Stimulated activated CD8-positive, alpha-beta memory T cell treated with anti-CD3 and anti-CD28 coated beads, Interleukin-7, amount 100 ng/mL, for 4 hours (primary cell): ENCODE measurements around the gene GIGYF1.
A peak's percentile ranks its signal among the peaks of the same experiment; 100 is the strongest.

Experiments
- DNase-seq, 2 donors: peaks; one replicate each; pipeline ENCODE4 v3.0.0-alpha.2; 2020; ENCODE audit warnings: low read depth in 2 of 2

The GIGYF1 gene

DNA sequence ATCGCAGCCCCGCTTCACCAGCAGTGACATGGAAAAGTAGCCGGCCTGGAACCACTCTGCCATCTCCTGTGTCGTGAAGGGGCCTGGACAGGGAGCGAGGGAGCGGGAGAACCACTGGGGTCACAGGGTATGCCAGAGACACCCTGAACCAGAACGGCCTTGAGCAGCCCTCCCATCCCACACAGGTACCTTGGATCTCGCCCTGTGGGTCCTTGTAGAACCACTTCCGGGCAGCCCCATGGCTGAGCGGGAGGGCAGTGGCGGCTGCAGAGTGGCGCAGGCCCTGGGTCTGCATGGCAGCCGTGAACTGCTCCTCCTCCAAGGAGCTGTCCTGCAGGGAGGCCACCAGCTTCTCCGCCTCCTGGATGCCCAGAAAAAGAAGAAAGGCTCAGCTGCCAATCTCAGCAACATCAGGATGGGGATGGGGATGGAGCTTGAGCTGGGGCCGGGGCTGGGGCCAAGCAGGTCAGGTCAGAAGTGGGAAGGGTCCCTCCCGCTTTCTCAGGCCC lies 9.5 kb downstream of the GIGYF1 start:
- no peak for DNase-seq

DNA sequence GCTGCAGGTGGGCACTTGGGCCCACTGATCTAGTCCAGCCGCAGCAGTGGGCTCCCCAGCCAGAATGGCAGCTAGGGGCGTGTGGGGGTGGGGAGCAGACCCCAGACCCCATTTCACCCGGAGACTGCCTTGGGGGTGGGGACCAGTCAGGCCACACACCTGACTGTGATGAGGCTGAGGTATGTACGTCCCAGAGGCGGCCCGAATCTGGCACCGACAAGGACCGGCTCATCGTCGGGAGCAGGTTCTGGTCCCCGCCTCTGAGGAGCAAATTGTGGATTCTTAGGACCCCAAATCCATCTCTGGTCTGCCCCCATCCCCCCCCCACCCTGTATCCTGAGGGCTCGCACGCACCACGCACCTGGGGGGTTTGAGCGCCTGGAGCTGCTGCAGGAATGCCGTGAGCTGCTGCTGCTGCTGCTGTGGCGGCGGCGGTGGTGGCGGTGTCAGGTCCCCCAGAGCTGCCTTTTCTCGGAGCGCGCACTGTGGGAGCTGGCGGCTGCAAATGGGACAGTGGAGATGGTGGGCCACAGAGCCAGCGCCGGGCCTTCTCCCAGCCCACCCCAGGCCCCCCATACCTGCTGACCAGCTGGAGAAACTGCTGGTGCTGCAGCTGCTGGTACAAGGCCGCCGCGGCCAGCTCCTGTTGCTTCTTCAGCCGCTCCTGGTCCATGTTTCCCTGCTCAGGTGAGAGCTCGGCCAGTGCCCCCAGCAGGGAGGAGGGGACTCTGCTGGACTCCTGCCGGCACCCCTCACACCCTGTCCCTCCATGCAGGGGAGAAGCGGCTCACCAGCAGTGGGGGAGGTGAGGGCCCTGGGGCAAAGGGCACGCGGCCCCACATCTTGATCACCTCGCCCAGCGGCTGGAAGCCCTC lies 10.2 kb downstream of the GIGYF1 start:
- no peak for DNase-seq

DNA sequence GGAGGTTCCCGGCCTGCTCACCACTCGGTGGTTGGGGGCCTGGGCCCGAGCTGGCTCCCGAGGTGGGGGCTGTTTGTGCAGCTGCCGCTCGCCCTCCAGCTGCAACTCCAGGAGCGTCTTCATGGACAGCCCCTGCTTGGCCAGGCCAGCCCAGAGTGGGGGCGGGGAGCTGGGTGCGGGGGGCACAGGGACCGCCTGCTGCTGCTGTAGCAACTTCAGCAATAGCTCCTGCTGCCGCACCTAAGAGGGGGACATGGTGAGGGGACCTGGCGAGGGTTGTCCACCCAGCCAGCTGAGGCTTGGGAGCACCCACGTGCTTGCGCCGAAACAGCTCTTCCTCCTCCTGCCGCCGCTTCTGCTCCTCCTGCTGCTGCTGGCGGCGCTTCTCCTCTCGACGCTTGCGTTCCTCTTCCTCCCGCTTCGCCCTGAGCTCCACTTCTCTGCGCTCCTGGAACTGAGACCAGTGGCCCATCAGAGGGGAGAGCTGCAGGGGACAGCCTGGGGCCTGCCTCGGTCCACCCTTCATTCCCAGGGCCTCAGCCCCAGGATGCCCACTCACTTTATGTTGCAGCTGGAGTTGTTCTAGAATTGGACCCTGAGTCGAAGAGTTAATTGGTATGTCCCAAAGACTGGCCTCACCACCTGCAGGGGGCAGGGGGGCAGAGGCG lies 10.9 kb downstream of the GIGYF1 start:
- no peak for DNase-seq

DNA sequence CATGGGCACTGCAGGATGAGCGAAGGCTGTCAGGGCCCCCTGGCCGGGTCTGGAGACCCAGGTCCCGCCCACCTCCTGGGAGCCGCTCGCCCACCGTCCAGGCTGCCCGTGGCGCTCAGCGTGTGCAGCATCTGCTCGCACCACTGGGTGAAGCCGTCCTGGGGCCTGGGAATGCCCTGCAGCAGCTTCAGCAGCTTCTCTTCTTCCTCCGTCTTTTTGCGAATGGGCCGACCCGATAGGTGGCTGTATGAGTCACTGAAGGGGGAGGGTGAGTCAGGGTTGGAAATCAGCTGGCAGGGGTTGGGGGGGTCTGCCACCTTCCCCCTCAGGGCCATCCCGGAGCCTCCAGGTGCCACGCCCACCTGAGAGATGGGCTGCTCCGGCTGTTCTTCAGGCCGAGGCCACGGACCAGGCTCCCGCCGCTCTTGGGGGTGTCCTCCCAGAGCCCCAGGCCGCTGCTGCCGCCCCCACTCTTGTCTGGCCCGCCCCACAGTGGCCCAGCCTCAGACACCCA lies 11.8 kb downstream of the GIGYF1 start:
- DNase-seq, result peak in 1 of 2 donors; percentile 24

DNA sequence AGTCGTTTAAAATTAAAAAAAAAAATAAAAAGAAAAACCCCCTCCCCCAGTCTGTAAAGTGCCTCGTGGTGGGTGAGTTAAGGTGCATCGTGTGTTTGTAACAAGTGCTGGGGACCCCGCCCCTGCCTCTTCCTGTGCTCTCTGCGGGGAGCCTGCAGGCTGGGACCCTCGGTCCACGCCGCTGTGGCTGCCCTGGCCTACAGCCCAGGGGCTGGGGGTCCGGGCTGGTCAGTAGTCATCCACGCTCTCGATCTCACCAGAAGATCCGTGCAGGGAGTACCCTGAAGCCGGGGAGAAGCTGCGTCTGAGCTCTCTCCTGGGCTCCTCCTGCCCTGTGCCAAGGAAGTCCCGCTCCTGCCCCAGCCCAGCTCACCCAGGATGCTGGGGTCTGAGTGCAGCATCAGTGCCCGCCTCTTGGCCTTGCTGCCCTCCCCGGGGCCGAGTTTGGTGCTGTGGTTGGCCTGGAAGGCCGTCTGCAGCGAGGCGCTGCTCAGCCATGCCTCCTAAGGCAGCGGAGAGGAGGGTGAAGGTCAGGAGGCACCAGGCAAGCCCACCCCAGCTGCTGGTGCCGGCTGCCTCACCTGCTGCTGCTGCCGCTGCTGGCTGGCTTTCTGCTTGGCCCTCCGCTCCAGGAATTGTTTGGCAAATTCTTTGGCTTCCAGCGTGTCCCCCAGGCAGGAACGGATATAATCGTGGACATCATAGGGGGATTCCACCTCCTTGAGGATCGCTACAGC lies 12.4 kb downstream of the GIGYF1 start:
- DNase-seq, result no peak

DNA sequence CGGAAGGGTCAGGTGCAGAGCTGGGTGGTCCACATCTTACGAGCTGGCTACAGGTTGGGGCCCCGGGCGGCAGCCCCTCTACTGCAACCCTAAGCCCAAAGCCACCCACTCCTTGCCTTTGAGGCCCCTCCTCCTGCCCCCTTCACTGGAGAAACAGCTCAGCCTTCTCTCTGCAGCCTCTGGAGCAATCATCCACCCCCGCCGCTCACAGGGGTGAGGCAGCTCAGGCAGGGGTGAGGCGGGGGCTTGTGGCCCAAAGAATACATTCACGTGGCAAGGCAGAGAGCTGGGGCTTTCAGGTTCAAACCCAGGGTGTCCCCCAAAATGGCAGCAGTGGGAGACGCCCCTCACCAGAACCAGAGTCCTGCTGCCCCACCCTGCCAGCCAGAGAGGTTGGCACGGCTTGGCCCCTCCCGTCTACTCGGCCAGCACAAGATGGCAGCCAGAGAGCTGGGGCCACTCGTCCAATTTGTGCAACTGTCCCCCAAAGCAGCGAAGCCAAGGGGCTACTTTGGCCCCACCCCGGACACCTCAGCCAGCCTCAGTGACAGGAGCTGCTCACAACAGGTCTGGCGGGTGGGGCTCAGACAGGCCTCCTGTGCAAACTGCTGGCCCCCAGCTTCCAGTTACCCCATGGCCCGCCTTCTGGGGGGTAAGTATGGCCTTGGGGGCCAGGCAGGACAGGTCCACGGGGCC lies 13.3 kb downstream of the GIGYF1 start:
- DNase-seq, result no peak

DNA sequence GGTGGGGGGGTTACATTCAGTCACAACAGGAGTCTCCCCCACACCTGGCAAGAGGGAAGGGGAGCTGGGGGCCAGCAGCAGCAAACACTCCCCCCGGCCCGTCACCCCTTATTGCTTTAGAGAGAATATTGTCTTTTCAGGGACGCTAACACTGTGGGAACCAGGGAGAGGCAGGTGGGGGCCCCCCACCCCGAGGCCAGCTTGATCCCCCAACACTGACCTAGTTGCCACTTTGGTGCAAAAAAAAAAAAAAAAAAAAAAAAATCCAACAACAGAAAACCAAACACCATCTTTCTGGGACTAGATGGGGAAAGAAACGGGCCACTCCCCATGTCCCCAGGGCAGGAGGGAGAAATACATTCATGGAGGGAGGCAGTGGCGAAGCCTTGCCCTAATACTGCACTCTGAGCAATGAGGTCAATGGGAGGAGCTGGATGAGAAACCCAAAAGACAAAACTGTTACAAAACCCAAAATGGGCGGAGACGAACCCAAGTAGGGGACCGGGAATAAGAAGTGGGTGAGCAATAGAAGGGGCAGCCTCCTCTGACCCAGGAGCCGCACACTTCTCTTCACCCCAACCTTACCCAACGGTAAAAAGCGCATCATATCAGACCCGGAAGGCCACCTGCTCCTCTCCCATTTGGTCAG lies 14.0 kb downstream of the GIGYF1 start:
- no peak for DNase-seq

DNA sequence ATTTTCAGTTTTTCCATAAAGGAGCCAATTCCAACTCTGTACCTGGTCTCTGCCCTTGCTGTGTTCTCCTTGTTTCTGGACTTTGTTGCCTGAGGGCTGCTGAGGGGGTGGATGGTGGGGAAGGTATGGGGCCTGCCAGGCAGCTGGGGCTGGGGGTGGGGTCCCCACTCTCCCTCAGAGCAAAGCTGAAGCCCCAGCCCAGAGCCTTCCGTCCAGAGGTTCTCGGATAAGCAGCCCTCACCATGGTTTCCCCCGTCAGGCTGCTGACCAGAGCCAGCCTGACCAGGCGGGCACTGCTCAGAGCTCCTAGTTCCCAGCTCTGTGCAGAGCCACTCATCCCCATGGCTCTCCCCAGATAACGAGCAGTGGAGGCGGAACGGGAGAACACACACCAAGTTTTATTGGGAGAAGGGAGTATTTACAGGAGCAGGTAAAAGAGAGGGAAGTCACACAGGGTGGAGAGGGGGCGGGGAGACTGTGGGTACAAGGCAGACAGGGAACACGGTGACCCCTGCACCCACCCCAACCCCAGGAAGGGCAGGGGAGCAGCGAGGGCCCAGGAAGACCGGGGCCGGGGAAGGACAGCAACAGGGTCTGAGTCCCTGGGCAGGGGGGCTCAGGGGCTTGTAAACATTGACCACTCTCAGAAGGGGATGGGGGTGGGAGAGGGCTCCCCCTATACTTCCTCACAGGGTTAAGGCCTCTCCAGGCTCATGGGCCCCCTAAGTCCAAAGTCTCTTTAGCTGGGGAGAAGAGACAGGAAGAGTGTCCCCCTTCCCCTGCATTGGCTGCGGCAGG lies 14.7 kb downstream of the GIGYF1 start:
- DNase-seq, result no peak

DNA sequence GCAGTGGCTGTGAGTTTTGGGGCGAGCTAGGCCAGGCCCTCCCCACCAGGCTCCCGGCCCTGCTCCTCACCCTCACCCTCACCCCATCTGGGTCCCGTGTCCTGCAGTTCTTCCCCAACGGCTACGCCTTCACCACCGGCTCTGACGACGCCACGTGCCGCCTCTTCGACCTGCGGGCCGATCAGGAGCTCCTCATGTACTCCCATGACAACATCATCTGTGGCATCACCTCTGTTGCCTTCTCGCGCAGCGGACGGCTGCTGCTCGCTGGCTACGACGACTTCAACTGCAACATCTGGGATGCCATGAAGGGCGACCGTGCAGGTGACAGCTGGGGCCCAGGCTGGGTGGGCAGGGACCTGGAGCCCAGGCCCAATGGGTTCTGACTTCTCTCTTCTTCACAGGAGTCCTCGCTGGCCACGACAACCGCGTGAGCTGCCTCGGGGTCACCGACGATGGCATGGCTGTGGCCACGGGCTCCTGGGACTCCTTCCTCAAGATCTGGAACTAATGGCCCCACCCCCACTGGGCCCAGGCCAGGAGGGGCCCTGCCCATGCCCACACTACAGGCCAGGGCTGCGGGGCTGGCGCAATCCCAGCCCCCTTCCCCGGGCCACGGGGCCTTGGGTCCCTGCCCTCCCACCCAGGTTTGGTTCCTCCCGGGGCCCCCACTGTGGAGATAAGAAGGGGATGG lies 15.6 kb downstream of the GIGYF1 start:
- DNase-seq, result no peak

DNA sequence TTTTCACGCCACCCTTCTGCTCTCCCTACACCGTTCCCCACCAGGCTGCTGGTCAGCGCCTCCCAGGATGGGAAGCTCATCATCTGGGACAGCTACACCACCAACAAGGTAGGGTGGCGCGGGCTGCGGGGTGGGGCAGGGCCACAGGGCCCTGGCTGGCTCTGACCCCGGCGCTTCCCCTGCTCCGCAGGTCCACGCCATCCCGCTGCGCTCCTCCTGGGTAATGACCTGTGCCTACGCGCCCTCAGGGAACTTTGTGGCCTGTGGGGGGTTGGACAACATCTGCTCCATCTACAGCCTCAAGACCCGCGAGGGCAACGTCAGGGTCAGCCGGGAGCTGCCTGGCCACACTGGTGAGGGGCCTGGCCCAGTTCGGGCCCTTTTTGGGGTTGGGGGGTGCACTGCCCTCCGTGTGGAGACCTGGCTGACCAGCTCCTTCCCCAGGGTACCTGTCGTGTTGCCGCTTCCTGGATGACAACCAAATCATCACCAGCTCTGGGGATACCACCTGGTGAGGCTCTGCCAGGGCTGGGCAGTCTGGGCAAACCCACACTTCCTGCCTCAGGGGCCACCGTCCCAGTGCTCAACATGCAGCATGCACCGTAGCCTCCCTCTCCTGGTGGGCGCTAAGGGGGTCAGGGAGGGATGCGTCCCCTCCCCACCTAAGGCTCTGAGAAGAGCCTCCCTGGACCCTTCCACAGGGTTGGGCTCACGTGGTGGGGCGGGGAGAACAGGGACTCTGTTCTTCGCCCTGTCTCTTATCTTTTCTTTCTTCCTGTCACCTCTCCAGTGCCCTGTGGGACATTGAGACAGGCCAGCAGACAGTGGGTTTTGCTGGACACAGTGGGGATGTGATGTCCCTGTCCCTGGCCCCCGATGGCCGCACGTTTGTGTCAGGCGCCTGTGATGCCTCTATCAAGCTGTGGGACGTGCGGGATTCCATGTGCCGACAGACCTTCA lies 16.5 kb downstream of the GIGYF1 start:
- no peak for DNase-seq

DNA sequence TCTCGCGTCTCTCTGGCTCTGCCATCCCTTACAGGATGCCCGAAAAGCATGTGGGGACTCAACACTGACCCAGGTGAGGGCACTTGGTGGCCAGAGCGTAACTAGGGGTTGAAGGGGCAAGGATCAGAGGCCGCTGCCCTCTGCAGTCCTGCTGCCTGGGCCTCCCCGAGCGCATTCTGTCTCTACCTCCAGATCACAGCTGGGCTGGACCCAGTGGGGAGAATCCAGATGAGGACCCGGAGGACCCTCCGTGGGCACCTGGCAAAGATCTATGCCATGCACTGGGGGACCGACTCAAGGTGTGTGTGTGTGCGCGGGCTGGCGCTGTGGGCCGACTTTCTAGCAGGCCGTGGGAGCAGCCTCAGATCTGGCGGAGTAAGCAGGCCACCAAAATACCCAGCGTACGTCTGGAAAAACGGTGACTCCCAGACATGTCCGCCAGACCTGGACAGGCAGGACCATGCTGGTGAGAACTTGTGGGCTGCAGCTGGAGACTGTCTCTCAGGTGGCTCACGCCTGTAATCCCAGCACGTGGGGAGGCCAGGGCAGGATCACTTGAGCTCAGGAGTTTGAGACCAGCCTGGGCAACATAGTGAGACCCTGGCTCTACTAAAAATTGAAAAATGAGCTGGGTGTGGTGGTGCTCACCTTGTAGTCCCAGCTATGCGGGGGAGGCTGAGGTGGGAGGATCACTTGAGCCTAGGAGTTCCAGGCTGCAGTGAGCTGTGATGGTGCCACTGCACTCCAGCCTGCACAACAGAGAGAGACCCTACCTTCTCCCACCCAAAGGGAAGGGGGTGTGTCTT lies 17.3 kb downstream of the GIGYF1 start:
- DNase-seq, result no peak

DNA sequence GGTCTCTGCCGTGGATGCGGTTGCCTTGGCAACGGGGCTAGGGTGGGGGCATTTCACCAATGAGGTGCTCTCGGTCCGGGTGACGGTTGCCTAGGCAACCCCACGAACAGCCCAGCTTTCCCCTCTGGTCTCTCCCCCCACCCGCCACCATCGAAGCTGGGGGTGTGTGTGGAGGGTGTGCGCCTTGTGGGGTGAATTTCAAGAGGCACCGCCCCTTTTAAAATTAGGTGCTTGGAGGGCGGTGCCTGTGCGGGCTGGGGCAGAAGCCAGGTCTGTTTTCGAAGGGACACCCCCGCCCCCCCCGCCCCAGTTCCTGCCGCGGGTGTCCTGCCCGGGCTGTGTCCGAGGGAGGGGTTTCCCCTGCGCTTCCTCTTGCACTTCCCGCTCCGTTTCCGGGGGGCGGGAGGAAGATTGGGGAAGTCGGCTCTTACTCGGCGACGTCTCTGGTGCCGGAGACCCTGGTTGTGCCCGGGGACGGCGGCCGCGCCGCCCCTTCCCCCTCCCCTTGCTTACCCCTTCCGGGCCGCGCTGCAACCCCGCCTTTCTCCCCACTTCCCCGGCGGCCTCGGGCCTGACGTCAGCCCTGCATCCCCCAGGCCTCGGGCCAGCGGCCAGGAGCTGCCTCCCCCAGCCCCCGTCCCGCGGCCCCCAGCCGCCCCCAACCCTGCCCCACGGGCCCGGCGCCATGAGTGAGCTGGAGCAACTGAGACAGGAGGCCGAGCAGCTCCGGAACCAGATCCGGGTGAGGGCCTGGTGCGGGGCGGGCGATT lies 18.3 kb downstream of the GIGYF1 start:
- peak; percentile 78 to 84 for DNase-seq

DNA sequence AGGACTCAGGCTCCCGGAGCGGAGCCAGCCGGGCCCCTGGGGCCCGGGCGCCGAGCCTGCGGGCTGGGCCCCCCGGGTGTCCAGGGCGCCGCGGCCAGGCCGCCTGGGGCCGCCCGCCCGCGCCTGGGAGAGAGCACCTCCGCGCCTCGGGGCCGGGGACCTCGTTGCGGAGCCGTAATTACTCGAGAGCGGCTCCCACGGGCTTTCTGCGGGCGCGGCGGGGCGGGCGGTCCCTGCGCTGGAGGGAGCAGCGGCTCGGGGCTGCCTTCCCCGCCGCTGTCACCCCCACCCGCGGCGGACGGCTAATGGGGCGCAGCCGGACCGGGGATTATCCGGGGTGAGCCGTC lies 19.0 kb downstream of the GIGYF1 start:
- peak in 1 of 2 donors; percentile 43 for DNase-seq

DNA sequence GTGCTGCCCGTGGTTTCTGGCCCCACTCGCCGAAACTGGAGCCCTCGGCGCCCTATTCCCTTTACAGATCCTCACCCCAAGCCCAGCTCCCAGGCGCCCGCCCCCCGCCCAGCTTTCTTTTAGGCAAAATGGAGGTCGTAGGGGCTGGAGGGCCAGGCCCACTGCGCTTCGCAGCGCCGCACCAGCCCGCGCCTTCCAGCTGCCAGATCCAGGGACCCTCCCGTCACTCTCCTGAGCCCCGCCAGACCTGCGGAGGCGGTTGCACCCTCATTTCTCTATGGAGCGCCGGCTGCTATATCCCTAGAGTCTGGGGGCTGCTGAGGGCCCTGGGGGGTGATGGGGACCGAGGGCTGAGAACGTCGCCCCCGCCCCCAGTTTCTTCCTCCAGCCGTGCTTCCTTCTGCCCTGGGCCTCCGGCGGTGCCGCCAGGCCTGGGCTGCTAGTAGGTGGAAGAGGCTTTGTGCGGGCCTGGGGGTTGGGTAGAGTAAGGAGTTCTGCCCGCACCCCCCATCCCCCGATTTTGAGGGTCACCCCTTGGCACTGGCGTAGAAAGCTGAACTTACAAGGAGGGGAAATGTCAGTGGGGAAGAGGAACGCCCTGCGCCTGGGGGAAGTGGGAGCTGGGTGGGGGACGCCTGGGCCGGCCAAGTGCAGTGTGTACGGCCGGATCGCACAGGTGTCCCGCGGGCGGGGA lies 19.5 kb downstream of the GIGYF1 start:
- DNase-seq, result no peak

DNA sequence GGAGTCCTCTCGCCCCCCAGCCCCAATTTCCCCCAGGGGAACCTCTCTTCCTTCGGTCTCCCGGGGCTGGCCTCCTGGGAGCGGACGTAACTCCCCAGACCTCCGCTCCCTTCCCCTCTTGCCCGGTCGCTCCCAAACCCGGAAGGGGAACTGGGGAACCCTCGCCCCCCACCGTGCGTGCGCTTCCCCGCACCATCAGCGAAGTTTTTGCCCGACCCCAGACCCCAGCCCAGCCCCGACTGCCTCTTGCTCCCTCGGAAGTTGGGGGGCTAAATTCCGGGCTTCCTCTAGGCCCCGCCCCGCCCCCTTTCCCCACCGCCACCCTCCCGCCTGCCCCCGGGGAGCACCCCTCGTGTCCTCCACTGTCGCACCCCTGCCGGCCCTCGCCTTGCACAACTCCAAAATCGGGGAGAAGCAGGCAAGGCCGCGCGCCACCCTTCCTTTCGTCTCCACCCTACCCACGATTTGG lies 20.1 kb downstream of the GIGYF1 start:
- DNase-seq, result peak in 1 of 2 donors; percentile 33

DNA sequence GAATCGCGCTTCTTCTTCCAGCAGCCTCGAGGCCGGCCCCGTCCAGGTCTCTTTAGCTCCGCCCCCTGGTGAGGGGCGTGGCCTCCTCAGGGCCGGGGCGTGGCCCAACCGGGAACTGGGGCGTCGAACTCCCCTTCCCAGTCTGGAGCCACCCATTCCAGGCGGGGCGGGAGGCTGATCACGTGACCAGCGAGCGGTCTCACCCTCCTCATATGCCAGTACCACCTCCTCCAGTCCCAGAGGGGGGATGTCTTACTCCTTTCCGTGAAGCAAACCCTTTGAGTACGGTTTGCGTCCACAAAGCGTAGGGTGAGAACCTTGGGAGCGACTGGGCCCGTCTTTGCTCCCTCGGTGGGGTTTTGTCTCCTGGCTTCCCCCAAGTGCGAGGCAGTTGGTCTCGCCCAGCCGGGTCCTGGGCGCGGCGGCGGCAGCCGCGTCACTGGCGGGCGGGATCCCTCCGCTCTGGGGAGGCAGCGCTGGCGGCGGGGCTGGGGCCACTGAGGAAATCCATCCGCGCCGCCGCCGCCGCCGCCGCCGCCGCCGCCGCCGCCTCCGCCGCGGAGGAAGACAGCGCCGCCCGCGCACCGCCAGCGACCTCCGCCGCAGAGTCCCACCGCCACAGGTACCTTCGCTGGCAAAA lies 20.6 kb downstream of the GIGYF1 start, which contains the start of gene GNB2:
TSS of gene GNB2 (plus strand) at position 439 of the 640 bp plus-strand sequence. CDS start 2,526 bp downstream, outside the sequence.
- DNase-seq, result peak; percentile 96 to 97
